Effector memory CD4-positive, alpha-beta T cell (primary cell): ENCODE measurements around the gene IMMP2L.
A peak's percentile ranks its signal among the peaks of the same experiment; 100 is the strongest.

ENCODE experiments used
- DNase-seq, 3 donors: peaks; one replicate each; pipeline ENCODE4 v3.0.0-alpha.2; 2020
- H3K27ac ChIP-seq: 2 replicates; pipeline ENCODE4 v1.7.0; 2013; ENCODE audit warnings: mild to moderate bottlenecking, low read length, moderate library complexity; ENCODE audit not compliant: insufficient read depth, poor library complexity, severe bottlenecking
- H3K27me3 ChIP-seq: replicated peaks from 2 replicates; pipeline ENCODE4 v1.7.0; 2013; ENCODE audit warnings: mild to moderate bottlenecking, low read length; ENCODE audit not compliant: insufficient read depth, control insufficient read depth, poor library complexity, severe bottlenecking
- H3K36me3 ChIP-seq: 2 replicates; pipeline ENCODE4 v1.7.0; 2013; ENCODE audit warnings: mild to moderate bottlenecking, low read length, moderate library complexity; ENCODE audit not compliant: control insufficient read depth, insufficient read depth
- H3K4me1 ChIP-seq: 2 replicates; pipeline ENCODE4 v1.7.0; 2013; ENCODE audit warnings: low read length, mild to moderate bottlenecking; ENCODE audit not compliant: control insufficient read depth, insufficient read depth, poor library complexity, severe bottlenecking
- H3K4me3 ChIP-seq: 2 replicates; pipeline ENCODE4 v1.7.0; 2013; ENCODE audit warnings: low read length, low read depth, mild to moderate bottlenecking; ENCODE audit not compliant: insufficient read depth, poor library complexity, severe bottlenecking
- H3K9me3 ChIP-seq: 2 replicates; pipeline ENCODE4 v1.7.0; 2013; ENCODE audit warnings: mild to moderate bottlenecking, low read length, moderate library complexity; ENCODE audit not compliant: control insufficient read depth

The IMMP2L gene

GRCh38 chr7:111094419-111094818 lies 467.9 kb downstream of the IMMP2L start:
- H3K4me3 ChIP-seq = no peak overlapping the region
- H3K4me1 ChIP-seq = no peaks in the 10 kb centered on the region
- no peaks in the 10 kb centered on the region for H3K36me3 ChIP-seq
- no peak overlapping the region for H3K27ac ChIP-seq
- DNase-seq = no peak
- no peaks in the 10 kb centered on the region for H3K27me3 ChIP-seq
- H3K9me3 ChIP-seq = no peaks in the 10 kb centered on the region

GRCh38 chr7:111093496-111093895 lies 468.8 kb downstream of the IMMP2L start:
- DNase-seq = no peak
- no peaks in the 10 kb centered on the region for H3K9me3 ChIP-seq
- no peaks in the 10 kb centered on the region for H3K4me1 ChIP-seq
- no peaks in the 10 kb centered on the region for H3K36me3 ChIP-seq
- H3K27me3 ChIP-seq = no peaks in the 10 kb centered on the region
- no peak overlapping the region for H3K27ac ChIP-seq
- H3K4me3 ChIP-seq = no peak overlapping the region

GRCh38 chr7:111092406-111093236 lies 469.7 kb downstream of the IMMP2L start:
- H3K9me3 ChIP-seq = no peaks in the 10 kb centered on the region
- DNase-seq = no peak
- H3K27ac ChIP-seq = no peak overlapping the region
- no peaks in the 10 kb centered on the region for H3K27me3 ChIP-seq
- H3K4me3 ChIP-seq = no peak overlapping the region
- H3K4me1 ChIP-seq = no peaks in the 10 kb centered on the region
- no peaks in the 10 kb centered on the region for H3K36me3 ChIP-seq

- no peak for DNase-seq
- no peaks in the 10 kb centered on the region for H3K4me1 ChIP-seq
- no peaks in the 10 kb centered on the region for H3K36me3 ChIP-seq
- H3K27me3 ChIP-seq = no peaks in the 10 kb centered on the region
- no peak overlapping the region for H3K27ac ChIP-seq
- H3K9me3 ChIP-seq = no peaks in the 10 kb centered on the region
- peak overlapping the region; percentile 5 for H3K4me3 ChIP-seq
Measured at GRCh38 chr7:111091593-111092358, 470.5 kb downstream of the IMMP2L start.

- peak within 1 kb of the TSS; percentile 5 for H3K4me3 ChIP-seq
Measured at GRCh38 chr7:111090846-111091245, 471.4 kb downstream of the IMMP2L start, which contains the start of gene LRRN3. Gene LRRN3 (plus strand): TSS chr7:111091127. CDS start chr7:111122773, 31,646 bp downstream.

GRCh38 chr7:111089822-111090426 lies 472.4 kb downstream of the IMMP2L start:
- no peaks in the 10 kb centered on the region for H3K36me3 ChIP-seq
- no peak for DNase-seq
- no peaks in the 10 kb centered on the region for H3K27me3 ChIP-seq
- H3K9me3 ChIP-seq = no peaks in the 10 kb centered on the region
- H3K4me3 ChIP-seq = no peak overlapping the region
- H3K27ac ChIP-seq = no peak overlapping the region
- H3K4me1 ChIP-seq = no peaks in the 10 kb centered on the region

More at GRCh38 chr7:111090846-111091245, 471.4 kb downstream of the IMMP2L start, which contains the start of gene LRRN3:
- H3K27ac ChIP-seq = no peak within 1 kb of the TSS
- H3K36me3 ChIP-seq = no peaks in the 10 kb centered on the region
- H3K4me1 ChIP-seq = no peaks in the 10 kb centered on the region
- no peaks in the 10 kb centered on the region for H3K9me3 ChIP-seq
- H3K27me3 ChIP-seq = no peaks in the 10 kb centered on the region
- no peak for DNase-seq

GRCh38 chr7:111088328-111088727 lies 474.0 kb downstream of the IMMP2L start:
- Histone ChIP-seq H3K4me3 (no peak overlapping the region), H3K27ac (no peak overlapping the region), H3K36me3 (no peaks in the 10 kb centered on the region), H3K9me3 (no peaks in the 10 kb centered on the region), H3K27me3 (no peaks in the 10 kb centered on the region), H3K4me1 (peaks cover 6% of the 10 kb centered on the region)
- no peak for DNase-seq

GRCh38 chr7:111086532-111086931 lies 475.8 kb downstream of the IMMP2L start:
- DNase-seq = no peak
- no peaks in the 10 kb centered on the region for H3K36me3 ChIP-seq
- H3K27me3 ChIP-seq = no peaks in the 10 kb centered on the region
- H3K27ac ChIP-seq = no peak overlapping the region
- no peaks in the 10 kb centered on the region for H3K9me3 ChIP-seq
- H3K4me3 ChIP-seq = no peak overlapping the region
- peaks cover 19% of the 10 kb centered on the region for H3K4me1 ChIP-seq

GRCh38 chr7:111085356-111085755 lies 476.9 kb downstream of the IMMP2L start:
- Histone ChIP-seq H3K4me1 (peaks cover 19% of the 10 kb centered on the region), H3K4me3 (no peak overlapping the region), H3K9me3 (no peaks in the 10 kb centered on the region), H3K36me3 (no peaks in the 10 kb centered on the region), H3K27me3 (no peaks in the 10 kb centered on the region), H3K27ac (no peak overlapping the region)
- DNase-seq = no peak
